Activated T-helper 1 cell treated with anti-CD3 and anti-CD28 coated beads, Interleukin-12 subunit alpha, Interleukin-12 subunit beta, Interleukin-2, Interleukin-4 antibody, amounts not matched to agents 30 ng/mL and 10 ng/mL and 1 ng/mL, durations not matched to agents 14 hours and 24 hours and 36 hours (primary cell): Measurements from ENCODE around the gene ENOX1. TPM values are rescaled to one million over a fixed set of nuclear protein-coding genes. Genes with fewer than 3 reads are reported as not detected.

Experiments used
- DNase-seq: peaks from one replicate; pipeline ENCODE4 v3.0.0; 2021; ENCODE audit warnings: low spot score
- H3K27ac Mint-ChIP-seq: one replicate; pipeline ENCODE4 v1.8.0; 2021; ENCODE audit warnings: mild to moderate bottlenecking, mixed read lengths
- H3K27me3 Mint-ChIP-seq: one replicate; pipeline ENCODE4 v1.8.0; 2022; ENCODE audit warnings: mild to moderate bottlenecking, moderate library complexity, mixed read lengths; ENCODE audit not compliant: insufficient read depth
- H3K36me3 Mint-ChIP-seq: one replicate; pipeline ENCODE4 v1.8.0; 2021; ENCODE audit warnings: low read depth, mixed read lengths
- H3K4me1 Mint-ChIP-seq: one replicate; pipeline ENCODE4 v1.8.0; 2021; ENCODE audit warnings: low read depth, mixed read lengths
- H3K4me3 Mint-ChIP-seq: one replicate; pipeline ENCODE4 v1.8.0; 2021; ENCODE audit warnings: mild to moderate bottlenecking, moderate library complexity, mixed read lengths
- H3K9me3 Mint-ChIP-seq: one replicate; pipeline ENCODE4 v1.8.0; 2021; ENCODE audit warnings: mixed read lengths
- intact Hi-C: fragments of 100-400 bp; cut with micrococcal nuclease; formaldehyde crosslinking; loops from one replicate; pipeline ENCODE4 v1.15.1; 2024
- total RNA-seq: library from RNA; stranded (reverse); gene quantifications from 2 replicates; pipeline ENCODE4 v1.2.3, GENCODE V29; 2022

The ENOX1 gene
- total RNA-seq, 1 donor from 2014 or later, result 0.08 TPM

- Mint-ChIP-seq H3K36me3 (no peaks in the 10 kb centered on the region), H3K27ac (no peak overlapping the region), H3K9me3 (no peaks in the 10 kb centered on the region), H3K4me1 (no peaks in the 10 kb centered on the region), H3K27me3 (no peaks in the 10 kb centered on the region), H3K4me3 (no peak overlapping the region)
- DNase-seq, result no peak
- intact Hi-C loops, result no loop called here
These were observed 297.5 kb downstream of the ENOX1 start for GRCh38 chr13:43489233-43489632.

- H3K9me3 Mint-ChIP-seq, result no peaks in the 10 kb centered on the region
- no peaks in the 10 kb centered on the region for H3K27me3 Mint-ChIP-seq
- DNase-seq, result no peak
- no peaks in the 10 kb centered on the region for H3K36me3 Mint-ChIP-seq
- intact Hi-C loops, result no loop called here
- no peaks in the 10 kb centered on the region for H3K4me1 Mint-ChIP-seq
- H3K4me3 Mint-ChIP-seq, result no peak overlapping the region
- H3K27ac Mint-ChIP-seq, result no peak overlapping the region
These were observed 298.9 kb downstream of the ENOX1 start for GRCh38 chr13:43487885-43488284.

DNA sequence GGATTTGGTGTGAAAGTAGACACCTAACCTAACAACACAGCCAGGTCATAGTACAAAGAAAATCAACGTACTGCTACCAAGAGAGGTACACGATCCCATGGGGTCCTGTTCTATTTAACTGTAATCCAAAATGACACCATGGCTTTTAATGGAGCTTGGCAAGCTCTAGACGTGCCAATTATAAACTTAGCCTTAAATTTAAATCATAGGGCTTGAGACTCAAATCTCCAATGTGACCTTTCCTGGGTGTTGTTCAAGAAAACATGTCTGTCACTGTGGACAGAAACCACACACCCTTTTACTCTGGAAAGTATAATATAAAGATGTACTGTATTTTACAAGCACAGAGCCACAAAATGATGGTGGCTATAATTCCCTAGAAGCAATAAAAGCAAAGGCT lies 299.3 kb downstream of the ENOX1 start:
- intact Hi-C loops, result no loop called here
- Mint-ChIP-seq H3K4me1 (no peaks in the 10 kb centered on the region), H3K4me3 (no peak overlapping the region), H3K27ac (no peak overlapping the region), H3K9me3 (no peaks in the 10 kb centered on the region), H3K36me3 (no peaks in the 10 kb centered on the region), H3K27me3 (no peaks in the 10 kb centered on the region)
- DNase-seq, result no peak

DNA sequence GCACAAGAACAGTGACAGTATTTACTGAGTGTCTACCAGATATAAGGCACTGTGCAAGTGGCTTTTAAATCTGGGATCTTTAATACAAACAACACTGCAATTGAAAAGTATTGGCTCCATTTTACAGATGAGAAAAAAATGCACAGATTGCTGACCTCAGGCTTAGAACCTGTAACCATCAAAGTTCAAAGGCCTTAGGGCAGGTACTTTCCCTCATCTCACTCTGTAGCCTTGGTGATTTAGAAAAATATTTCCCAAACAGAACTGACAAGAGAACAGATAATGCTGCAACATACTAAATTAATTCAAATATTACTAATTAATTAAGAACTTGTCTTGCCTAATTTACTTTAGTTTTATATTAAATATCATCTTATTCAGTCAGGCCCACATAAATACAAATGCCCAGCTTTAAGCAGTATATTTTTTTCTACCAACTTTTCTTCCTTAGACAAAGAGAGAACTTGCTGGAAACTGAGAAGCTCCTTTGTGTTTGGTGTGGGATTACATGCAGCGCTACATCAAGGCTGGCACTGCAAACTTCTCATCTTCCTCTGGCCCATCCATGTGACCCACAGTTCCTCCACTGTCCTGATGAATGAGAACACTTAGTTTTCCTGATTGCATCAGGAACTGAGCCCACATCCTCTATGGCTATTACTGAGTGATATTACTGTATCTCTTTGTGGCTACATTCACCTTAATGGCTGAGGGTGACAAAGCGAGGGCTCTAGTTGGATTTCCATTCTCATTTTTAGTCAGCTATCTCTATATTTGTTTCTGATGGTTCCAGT lies 302.1 kb downstream of the ENOX1 start:
- Mint-ChIP-seq H3K4me1 (no peaks in the 10 kb centered on the region), H3K36me3 (no peaks in the 10 kb centered on the region), H3K9me3 (no peaks in the 10 kb centered on the region), H3K27me3 (peaks cover 4% of the 10 kb centered on the region), H3K27ac (no peak overlapping the region), H3K4me3 (no peak overlapping the region)
- intact Hi-C loops, result no loop called here
- DNase-seq, result no peak

DNA sequence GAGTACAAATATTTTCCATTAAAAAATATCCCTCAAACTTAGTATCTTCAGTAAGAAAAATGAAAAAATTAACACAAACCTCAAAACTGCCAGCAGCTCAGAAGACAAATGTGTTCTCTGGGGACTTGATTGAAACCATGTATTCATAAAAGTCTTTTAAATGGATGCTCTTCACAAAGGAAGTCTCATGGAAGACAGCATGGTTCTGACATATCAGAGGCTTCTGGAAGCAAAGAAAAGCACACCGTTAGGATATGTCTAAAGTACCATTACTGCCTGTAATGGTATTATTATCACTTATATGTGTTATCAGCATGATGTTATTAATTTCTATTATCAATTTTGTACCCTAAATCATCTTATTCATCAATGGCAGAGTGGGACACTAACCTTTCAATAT lies 302.8 kb downstream of the ENOX1 start:
- H3K4me1 Mint-ChIP-seq, result no peaks in the 10 kb centered on the region
- peaks cover 4% of the 10 kb centered on the region for H3K27me3 Mint-ChIP-seq
- no peak for DNase-seq
- intact Hi-C loops, result no loop called here
- H3K4me3 Mint-ChIP-seq, result no peak overlapping the region
- no peaks in the 10 kb centered on the region for H3K9me3 Mint-ChIP-seq
- H3K36me3 Mint-ChIP-seq, result no peaks in the 10 kb centered on the region
- H3K27ac Mint-ChIP-seq, result no peak overlapping the region

GRCh38 chr13:43482641-43483040 lies 304.1 kb downstream of the ENOX1 start:
- intact Hi-C loops, result no loop called here
- Mint-ChIP-seq H3K27ac (no peak overlapping the region), H3K4me1 (no peaks in the 10 kb centered on the region), H3K9me3 (no peaks in the 10 kb centered on the region), H3K36me3 (no peaks in the 10 kb centered on the region), H3K27me3 (peaks cover 4% of the 10 kb centered on the region), H3K4me3 (no peak overlapping the region)
- no peak for DNase-seq

DNA sequence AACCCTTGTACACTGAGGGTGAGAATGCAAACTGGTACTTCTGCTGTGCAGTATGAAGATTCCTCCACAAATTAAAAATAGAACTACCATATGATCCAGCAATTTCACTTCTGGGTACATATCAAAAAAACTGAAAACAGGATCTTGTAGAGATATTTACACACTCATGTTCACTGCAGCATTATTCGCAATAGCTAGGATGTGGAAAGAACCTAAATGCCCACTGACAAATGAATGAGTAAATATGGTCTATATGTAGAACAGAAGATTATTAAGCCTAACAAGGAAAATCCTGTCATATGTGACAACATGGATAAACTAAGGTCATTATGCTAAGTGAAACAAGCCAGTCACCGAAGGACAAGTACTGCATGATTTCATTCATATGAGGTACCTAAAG lies 304.7 kb downstream of the ENOX1 start:
- no peak overlapping the region for H3K4me3 Mint-ChIP-seq

GRCh38 chr13:43478902-43479301 lies 307.9 kb downstream of the ENOX1 start:
- Mint-ChIP-seq H3K4me3 (no peak overlapping the region), H3K9me3 (no peaks in the 10 kb centered on the region), H3K36me3 (no peaks in the 10 kb centered on the region), H3K27me3 (peaks cover 4% of the 10 kb centered on the region), H3K27ac (no peak overlapping the region), H3K4me1 (no peaks in the 10 kb centered on the region)
- no peak for DNase-seq
- intact Hi-C loops, result no loop called here

More for the DNA sequence above, 304.7 kb downstream of the ENOX1 start:
- Mint-ChIP-seq H3K4me1 (no peaks in the 10 kb centered on the region), H3K27me3 (peaks cover 4% of the 10 kb centered on the region), H3K9me3 (no peaks in the 10 kb centered on the region), H3K36me3 (no peaks in the 10 kb centered on the region), H3K27ac (no peak overlapping the region)
- no peak for DNase-seq
- intact Hi-C loops, result no loop called here

DNA sequence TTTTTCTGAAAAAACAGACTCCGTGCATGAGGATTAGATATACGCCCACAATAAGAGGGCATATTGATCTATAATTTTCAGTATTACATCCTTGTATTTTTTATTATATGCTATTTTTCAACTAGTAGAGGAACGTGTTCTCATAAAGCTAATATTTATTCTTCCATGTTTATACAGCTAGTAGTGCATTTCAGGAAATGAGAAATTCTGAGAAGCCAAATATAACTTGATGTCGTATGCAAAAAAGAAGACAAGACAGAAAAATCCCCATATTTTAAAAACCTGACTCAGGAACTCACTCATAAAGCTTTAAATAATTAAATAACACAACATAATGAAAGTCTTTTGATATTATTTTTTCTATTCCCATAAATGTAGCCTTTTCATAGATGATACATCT lies 308.6 kb downstream of the ENOX1 start:
- intact Hi-C loops, result no loop called here
- DNase-seq, result no peak
- Mint-ChIP-seq H3K27ac (no peak overlapping the region), H3K9me3 (no peaks in the 10 kb centered on the region), H3K4me1 (no peaks in the 10 kb centered on the region), H3K4me3 (no peak overlapping the region), H3K27me3 (peaks cover 6% of the 10 kb centered on the region), H3K36me3 (no peaks in the 10 kb centered on the region)

DNA sequence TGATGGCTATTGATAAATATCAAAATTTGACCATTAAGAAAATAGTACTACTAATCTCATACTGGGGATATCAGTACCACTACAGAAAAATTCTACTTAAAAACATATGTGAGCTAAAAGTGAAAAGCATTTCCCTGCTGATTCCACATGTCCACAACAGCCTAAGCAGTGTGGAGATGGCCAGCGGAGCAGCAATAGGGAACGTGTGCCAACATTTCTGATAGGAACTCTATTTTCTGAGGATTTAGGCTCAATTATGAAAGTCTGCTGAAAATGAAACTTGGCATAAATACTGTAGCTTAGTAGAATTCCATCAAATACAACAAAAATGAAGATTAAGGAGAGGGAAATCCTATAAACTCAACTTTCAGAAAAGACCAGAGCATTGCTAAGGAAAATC lies 311.6 kb downstream of the ENOX1 start:
- H3K27ac Mint-ChIP-seq, result no peak overlapping the region
- peaks cover 4% of the 10 kb centered on the region for H3K27me3 Mint-ChIP-seq
- H3K4me3 Mint-ChIP-seq, result no peak overlapping the region
- intact Hi-C loops, result no loop called here
- no peak for DNase-seq
- no peaks in the 10 kb centered on the region for H3K36me3 Mint-ChIP-seq
- no peaks in the 10 kb centered on the region for H3K9me3 Mint-ChIP-seq
- H3K4me1 Mint-ChIP-seq, result no peaks in the 10 kb centered on the region

GRCh38 chr13:43473437-43473836 lies 313.3 kb downstream of the ENOX1 start:
- Mint-ChIP-seq H3K4me1 (no peaks in the 10 kb centered on the region), H3K27me3 (peaks cover 6% of the 10 kb centered on the region), H3K4me3 (no peak overlapping the region), H3K9me3 (no peaks in the 10 kb centered on the region), H3K36me3 (no peaks in the 10 kb centered on the region), H3K27ac (no peak overlapping the region)
- DNase-seq, result no peak
- intact Hi-C loops, result no loop called here

DNA sequence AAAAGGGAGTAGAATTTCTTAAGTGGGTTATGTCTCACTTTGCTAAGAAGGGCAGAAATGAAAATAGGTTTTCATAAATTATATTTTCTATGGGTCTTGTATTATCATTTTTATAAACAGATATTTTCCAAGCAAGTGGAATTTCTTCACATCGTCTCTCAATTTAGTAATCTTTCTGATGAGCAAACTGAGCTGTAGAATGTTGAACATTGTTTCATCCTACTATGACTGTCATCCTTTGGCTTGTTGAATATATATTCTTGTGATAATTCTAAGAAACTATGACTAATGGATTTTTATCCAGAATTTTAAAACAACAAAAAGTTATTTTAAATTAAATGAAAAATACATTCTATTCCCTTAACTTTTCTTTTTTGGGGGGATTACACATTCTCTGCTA lies 313.8 kb downstream of the ENOX1 start:
- intact Hi-C loops, result no loop called here
- DNase-seq, result no peak
- no peak overlapping the region for H3K27ac Mint-ChIP-seq
- peaks cover 6% of the 10 kb centered on the region for H3K27me3 Mint-ChIP-seq
- H3K9me3 Mint-ChIP-seq, result no peaks in the 10 kb centered on the region
- H3K36me3 Mint-ChIP-seq, result no peaks in the 10 kb centered on the region
- H3K4me1 Mint-ChIP-seq, result no peaks in the 10 kb centered on the region
- H3K4me3 Mint-ChIP-seq, result no peak overlapping the region

DNA sequence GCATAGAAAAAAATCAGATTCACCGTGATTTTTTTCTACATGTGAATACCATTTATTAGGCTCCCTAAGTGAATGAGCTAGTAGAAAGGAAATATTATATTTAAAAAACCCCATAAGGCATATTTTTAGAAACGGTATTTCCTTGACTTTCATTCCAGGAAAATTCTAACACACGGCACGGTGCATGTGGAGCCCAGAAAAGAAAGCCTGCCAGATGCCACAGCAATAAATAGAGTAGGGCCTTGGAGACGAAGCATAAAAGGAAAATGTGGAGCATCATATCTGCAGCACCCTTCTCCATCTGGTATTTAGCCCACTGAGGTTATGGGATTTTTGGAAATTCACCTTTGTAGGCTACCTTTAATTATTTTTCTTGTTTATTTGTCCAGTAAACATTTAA lies 314.4 kb downstream of the ENOX1 start:
- Mint-ChIP-seq H3K27me3 (peaks cover 8% of the 10 kb centered on the region), H3K27ac (no peak overlapping the region), H3K36me3 (no peaks in the 10 kb centered on the region), H3K4me3 (no peak overlapping the region), H3K4me1 (no peaks in the 10 kb centered on the region), H3K9me3 (no peaks in the 10 kb centered on the region)
- no peak for DNase-seq
- intact Hi-C loops, result no loop called here

DNA sequence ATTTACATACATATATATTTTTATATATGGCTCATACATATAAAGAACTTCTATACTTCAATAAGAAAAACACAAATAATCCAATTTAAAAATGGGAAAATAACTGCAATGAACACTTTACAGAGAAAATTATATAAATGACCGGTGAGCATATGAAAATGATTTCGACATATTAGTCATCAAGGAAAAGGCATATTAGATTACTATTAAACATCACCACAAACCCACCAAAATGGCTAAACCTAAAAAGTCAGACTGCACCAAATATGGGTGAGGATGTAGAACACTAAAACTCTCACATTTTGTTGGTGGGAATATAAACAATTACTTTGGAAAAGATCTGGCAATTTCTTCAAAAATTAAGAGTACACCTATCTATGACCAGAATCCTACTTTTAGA lies 316.2 kb downstream of the ENOX1 start:
- Mint-ChIP-seq H3K4me3 (no peak overlapping the region), H3K9me3 (no peaks in the 10 kb centered on the region), H3K4me1 (no peaks in the 10 kb centered on the region), H3K27ac (no peak overlapping the region), H3K36me3 (no peaks in the 10 kb centered on the region), H3K27me3 (peaks cover 8% of the 10 kb centered on the region)
- DNase-seq, result no peak
- intact Hi-C loops, result no loop called here
